HepG2 (cell line): ENCODE results near the gene WDR18. TPM values are rescaled to one million over a fixed set of nuclear protein-coding genes. Genes with fewer than 3 reads are reported as not detected.

ENCODE experiments used
- ASH2L ChIP-seq: fragments of 300-600, 200-600 bp; sonication (generic); IDR thresholded peaks from 2 replicates; pipeline ENCODE4 v1.7.0; 2017; ENCODE audit warnings: low read depth, mild to moderate bottlenecking, moderate library complexity, mixed read lengths, low read length; ENCODE audit not compliant: insufficient read length
- CENPX ChIP-seq: sonication (generic); formaldehyde crosslinking; IDR thresholded peaks from 2 replicates; pipeline ENCODE4 v1.9.0; 2021; ENCODE audit warnings: mild to moderate bottlenecking, missing genetic modification reagents, moderate library complexity
- CREB3 ChIP-seq: sonication (generic); formaldehyde crosslinking; IDR thresholded peaks from 2 replicates; pipeline ENCODE4 v1.5.0; 2020; ENCODE audit warnings: missing genetic modification reagents
- FOSL1 ChIP-seq: sonication (generic); formaldehyde crosslinking; IDR thresholded peaks from 2 replicates; pipeline ENCODE4 v1.9.0; 2021; ENCODE audit warnings: missing genetic modification reagents, borderline replicate concordance
- JUNB ChIP-seq: sonication (generic); formaldehyde crosslinking; IDR thresholded peaks from 2 replicates; pipeline ENCODE4 v1.8.0; 2022; ENCODE audit warnings: missing genetic modification reagents, mild to moderate bottlenecking, borderline replicate concordance
- MLLT10 ChIP-seq: sonication (generic); formaldehyde crosslinking; IDR thresholded peaks from 2 replicates; pipeline ENCODE4 v1.4.0; 2020; ENCODE audit warnings: missing genetic modification reagents
- PTBP1 ChIP-seq: fragments of 200-400 bp; formaldehyde crosslinking; IDR thresholded peaks from 2 replicates; pipeline ENCODE4 v1.6.1; 2018; ENCODE audit warnings: low read length, low read depth; ENCODE audit not compliant: poor library complexity, severe bottlenecking
- RFX3 ChIP-seq: IDR thresholded peaks from 2 replicates; pipeline ENCODE4 v1.6.1; 2016; ENCODE audit warnings: missing biosample characterization, missing genetic modification reagents
- SALL1 ChIP-seq: sonication (generic); formaldehyde crosslinking; IDR thresholded peaks from 2 replicates; pipeline ENCODE4 v1.8.0; 2022; ENCODE audit warnings: mild to moderate bottlenecking, missing genetic modification reagents
- SMAD9 ChIP-seq: sonication (generic); formaldehyde crosslinking; IDR thresholded peaks from 2 replicates; pipeline ENCODE4 v1.5.1; 2020; ENCODE audit warnings: mild to moderate bottlenecking, missing genetic modification reagents
- SP5 ChIP-seq: IDR thresholded peaks from 2 replicates; pipeline ENCODE4 v1.6.1; 2016; ENCODE audit warnings: low read depth, borderline replicate concordance
- TCF7L2 ChIP-seq: IDR thresholded peaks from 2 replicates; pipeline ENCODE4 v1.6.1; 2011; ENCODE audit warnings: mild to moderate bottlenecking, low read depth, low read length, moderate library complexity
- YEATS2 ChIP-seq: sonication (generic); formaldehyde crosslinking; IDR thresholded peaks from 2 replicates; pipeline ENCODE4 v1.4.0; 2020; ENCODE audit warnings: missing genetic modification reagents, borderline replicate concordance
- ZBTB7A ChIP-seq: sonication (generic); formaldehyde crosslinking; IDR thresholded peaks from 2 replicates; pipeline ENCODE4 v1.8.0; 2022; ENCODE audit warnings: mild to moderate bottlenecking, missing genetic modification reagents
- ZFY ChIP-seq: sonication (generic); formaldehyde crosslinking; IDR thresholded peaks from 2 replicates; pipeline ENCODE4 v1.4.0; 2020; ENCODE audit warnings: missing genetic modification reagents
- ZNF33B ChIP-seq: sonication (generic); formaldehyde crosslinking; IDR thresholded peaks from 2 replicates; pipeline ENCODE4 v1.5.1; 2020; ENCODE audit warnings: mild to moderate bottlenecking, missing genetic modification reagents
- ZNF569 ChIP-seq: sonication (generic); formaldehyde crosslinking; IDR thresholded peaks from 2 replicates; pipeline ENCODE4 v1.5.0; 2020; ENCODE audit warnings: mild to moderate bottlenecking, missing genetic modification reagents, moderate library complexity, borderline replicate concordance
- ZNF709 ChIP-seq: sonication (generic); formaldehyde crosslinking; IDR thresholded peaks from 2 replicates; pipeline ENCODE4 v1.5.0; 2020; ENCODE audit warnings: mild to moderate bottlenecking, missing genetic modification reagents
- ZNF713 ChIP-seq: sonication (generic); formaldehyde crosslinking; IDR thresholded peaks from 2 replicates; pipeline ENCODE4 v1.4.0; 2020; ENCODE audit warnings: mild to moderate bottlenecking, missing genetic modification reagents
- polyA plus RNA-seq, 8 experiments: library from polyadenylated mRNA; depleted of rRNA in 3 of 8; stranded (reverse) in 7 of 8; unstranded in 1 of 8; fragments of >200 nt; fragmentation: Illumina TruSeq in 4 of 8; extraction: Trizol in 4 of 8; gene quantifications; 2 replicates each; pipeline versions ENCODE4 v1.2.1 to v1.2.3, GENCODE V29; 2011 to 2016; ENCODE audit warnings: low read depth in 4 of 8, missing spikeins in 1 of 8, mixed read lengths in 1 of 8; ENCODE audit not compliant: insufficient read depth in 1 of 8
- total RNA-seq, 5 experiments: library from RNA; depleted of rRNA; stranded (reverse); fragments of >200 nt; fragmentation: Illumina TruSeq; extraction: Trizol; gene quantifications; 2 replicates each; pipeline ENCODE4 v1.2.3, GENCODE V29; 2016; ENCODE audit warnings: low read depth in 1 of 5

The WDR18 gene
- total and polyA plus RNA-seq, 2 of the 13 experiments (the other 11 are each of a cell fraction or from before 2014, with no cell fraction given) = 36.4 to 47.6 TPM

- no peak for TF ChIP-seq MLLT10 (CRISPR knock-in tag)
- no peak for TF ChIP-seq ZNF713
- peak; percentile 41; the same call in 1 of the 2 replicates for TF ChIP-seq ZNF33B (CRISPR knock-in tag)
- TF ChIP-seq ZNF709 = peak; percentile 69; the same call in 1 of the 2 replicates
- TF ChIP-seq SMAD9 (CRISPR knock-in tag) = no peak
- TF ChIP-seq ZBTB7A = peak; percentile 97
- TF ChIP-seq YEATS2 (CRISPR knock-in tag) = peak; percentile 75; the same call in 1 of the 2 replicates
- no peak for TF ChIP-seq CREB3
- TF ChIP-seq SP5 (CRISPR knock-in tag) = peak; percentile 96
- TF ChIP-seq JUNB = no peak
- peak; percentile 99 for TF ChIP-seq ASH2L
- no peak for TF ChIP-seq FOSL1 (CRISPR knock-in tag)
- peak; percentile 36; the same call in 1 of the 2 replicates for TF ChIP-seq RFX3 (CRISPR knock-in tag)
- TF ChIP-seq PTBP1 = peak; percentile 45
- TF ChIP-seq TCF7L2 = no peak; the same call in 1 of the 2 replicates
- TF ChIP-seq SALL1 (CRISPR knock-in tag) = peak; percentile 82
- no peak for TF ChIP-seq ZNF569 (CRISPR knock-in tag)
- no peak for TF ChIP-seq CENPX (CRISPR knock-in tag)
- peak; percentile 69 for TF ChIP-seq ZFY (CRISPR knock-in tag)
- TF ChIP-seq, all 625 proteins: peak for 335
Observed at GRCh38 chr19:952680-953444, 31.3 kb upstream of the WDR18 start (continued).
